OCI-LY7 (cell line): ENCODE measurements around the gene BCKDHB. TPM values are rescaled to one million over a fixed set of nuclear protein-coding genes. Genes with fewer than 3 reads are reported as not detected.

ENCODE experiments used
- BruUV-seq: library from RNA; stranded (reverse); fragments of 400-500 nt; replicated peaks from 2 replicates; lab custom pipeline; 2021; lab: Mats Ljungman, UMichigan
- CTCF ChIA-PET: fragments of 300-600 bp; sonication (Branson Sonifier 250); formaldehyde crosslinking; loops from one replicate; lab custom pipeline; 2022; ENCODE audit warnings: antibody characterized with exemption; ENCODE audit not compliant: unreplicated experiment; lab: Charles Lee
- POLR2A ChIA-PET: fragments of 300-600 bp; sonication (Branson Sonifier 250); formaldehyde crosslinking; loops from one replicate; lab custom pipeline; 2022; ENCODE audit warnings: antibody characterized with exemption; lab: Charles Lee
- DNase-seq: peaks from one replicate; pipeline ENCODE4 v3.0.0-alpha.2; 2015; ENCODE audit warnings: low spot score
- H2AFZ ChIP-seq: fragments of 200-600 bp; sonication (generic), shearing (Covaris generic); 2 replicates; pipeline ENCODE4 v1.6.1; 2014; ENCODE audit warnings: mild to moderate bottlenecking, antibody characterized with exemption, low read length, moderate library complexity
- H3K27ac ChIP-seq: fragments of 200-600 bp; sonication (generic); 2 replicates; pipeline ENCODE4 v1.5.1; 2014; ENCODE audit warnings: mixed run types, low read depth, mild to moderate bottlenecking, moderate library complexity, low read length, inconsistent platforms; ENCODE audit not compliant: poor library complexity, severe bottlenecking
- H3K36me3 ChIP-seq: fragments of 200-600 bp; sonication (generic); 2 replicates; pipeline ENCODE4 v1.6.1; 2014; ENCODE audit warnings: mild to moderate bottlenecking, antibody characterized with exemption, low read length, moderate library complexity, mixed read lengths; ENCODE audit not compliant: insufficient read depth
- H3K4me1 ChIP-seq: fragments of 200-600 bp; sonication (generic); 2 replicates; pipeline ENCODE4 v1.5.1; 2014; ENCODE audit warnings: mild to moderate bottlenecking, low read length; ENCODE audit not compliant: insufficient read depth, poor library complexity, severe bottlenecking
- H3K4me2 ChIP-seq: fragments of 200-600 bp; sonication (generic); 2 replicates; pipeline ENCODE4 v1.6.1; 2014; ENCODE audit warnings: mild to moderate bottlenecking, low read length
- H3K4me3 ChIP-seq: fragments of 200-600 bp; sonication (generic); 2 replicates; pipeline ENCODE4 v1.5.1; 2014; ENCODE audit warnings: mild to moderate bottlenecking, low read depth, low read length; ENCODE audit not compliant: poor library complexity, severe bottlenecking
- H3K79me2 ChIP-seq: fragments of 200-600 bp; sonication (generic); 2 replicates; pipeline ENCODE4 v1.6.1; 2016; ENCODE audit warnings: low read depth, mild to moderate bottlenecking, low read length, moderate library complexity, mixed read lengths; ENCODE audit not compliant: insufficient read depth
- H3K9me2 ChIP-seq: fragments of 200-600 bp; sonication (generic); 2 replicates; pipeline ENCODE4 v1.6.1; 2016; ENCODE audit warnings: mild to moderate bottlenecking, low read length, mixed read lengths; ENCODE audit not compliant: insufficient read depth
- H3K9me3 ChIP-seq: fragments of 200-600 bp; sonication (generic); 2 replicates; pipeline ENCODE4 v1.6.1; 2014; ENCODE audit warnings: mild to moderate bottlenecking, mixed run types, low read length, mixed read lengths
- H4K20me1 ChIP-seq: fragments of 200-600 bp; sonication (generic); 2 replicates; pipeline ENCODE4 v1.6.1; 2014; ENCODE audit warnings: mild to moderate bottlenecking, antibody characterized with exemption, low read length, moderate library complexity, mixed read lengths; ENCODE audit not compliant: insufficient read depth
- EZH2phosphoT487 ChIP-seq: fragments of 200-600 bp; sonication (generic); IDR thresholded peaks from 2 replicates; pipeline ENCODE4 v1.6.1; 2018; ENCODE audit warnings: low read depth, borderline replicate concordance, mild to moderate bottlenecking, mixed run types, antibody characterized with exemption, low read length, moderate library complexity, mixed read lengths
- intact Hi-C: fragments of 100-400 bp; cut with micrococcal nuclease; formaldehyde crosslinking; loops from one replicate; pipeline ENCODE4 v1.10.0; 2022; ENCODE audit not compliant: unreplicated experiment
- total RNA-seq, 2 experiments: library from RNA; depleted of rRNA in 1 of 2; stranded (reverse); fragments of >200 nt in 1 of 2; shearing (Covaris generic) in 1 of 2; gene quantifications; 2 replicates each; pipeline ENCODE4 v1.2.3, GENCODE V29; 2014 to 2022
- TF ChIP-seq, protein P1 (sequence below): fragments of 200-600 bp; sonication (generic); conservative IDR thresholded peaks from 2 replicates; pipeline ENCODE4 v1.5.1; 2014; ENCODE audit warnings: mild to moderate bottlenecking, antibody characterized with exemption, low read length, moderate library complexity, mixed read lengths

The BCKDHB gene
- total RNA-seq, 2 experiments from 2014 or later, result 25.7 to 30.3 TPM

DNA sequence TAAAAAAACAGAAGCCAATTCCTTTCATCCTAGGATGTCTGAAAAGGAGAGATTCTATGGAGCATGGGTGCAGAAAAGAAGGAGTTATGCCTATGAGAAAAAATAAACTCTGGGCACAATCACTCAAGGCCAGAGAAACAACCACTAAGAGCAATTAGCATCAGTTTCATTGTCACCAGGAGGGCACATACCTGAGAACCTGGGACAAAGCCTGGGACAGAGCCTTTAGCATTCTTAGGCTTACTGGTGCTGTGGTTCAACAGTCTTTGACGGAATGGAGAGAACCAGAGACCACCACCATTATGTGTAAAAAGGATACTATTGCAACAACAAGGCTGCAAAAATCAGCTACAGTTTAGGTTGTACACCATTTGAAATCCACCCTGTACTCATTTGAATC is 29.4 kb upstream of the BCKDHB start:
- H2AFZ ChIP-seq, result no peak overlapping the region
- H3K4me3 ChIP-seq, result no peak overlapping the region
- intact Hi-C loops, result no loop called here
- TF ChIP-seq, protein P1, sequence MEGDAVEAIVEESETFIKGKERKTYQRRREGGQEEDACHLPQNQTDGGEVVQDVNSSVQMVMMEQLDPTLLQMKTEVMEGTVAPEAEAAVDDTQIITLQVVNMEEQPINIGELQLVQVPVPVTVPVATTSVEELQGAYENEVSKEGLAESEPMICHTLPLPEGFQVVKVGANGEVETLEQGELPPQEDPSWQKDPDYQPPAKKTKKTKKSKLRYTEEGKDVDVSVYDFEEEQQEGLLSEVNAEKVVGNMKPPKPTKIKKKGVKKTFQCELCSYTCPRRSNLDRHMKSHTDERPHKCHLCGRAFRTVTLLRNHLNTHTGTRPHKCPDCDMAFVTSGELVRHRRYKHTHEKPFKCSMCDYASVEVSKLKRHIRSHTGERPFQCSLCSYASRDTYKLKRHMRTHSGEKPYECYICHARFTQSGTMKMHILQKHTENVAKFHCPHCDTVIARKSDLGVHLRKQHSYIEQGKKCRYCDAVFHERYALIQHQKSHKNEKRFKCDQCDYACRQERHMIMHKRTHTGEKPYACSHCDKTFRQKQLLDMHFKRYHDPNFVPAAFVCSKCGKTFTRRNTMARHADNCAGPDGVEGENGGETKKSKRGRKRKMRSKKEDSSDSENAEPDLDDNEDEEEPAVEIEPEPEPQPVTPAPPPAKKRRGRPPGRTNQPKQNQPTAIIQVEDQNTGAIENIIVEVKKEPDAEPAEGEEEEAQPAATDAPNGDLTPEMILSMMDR, result no peak
- no peak for TF ChIP-seq EZH2phosphoT487
- DNase-seq, result no peak
- H3K79me2 ChIP-seq, result no peaks in the 10 kb centered on the region
- H3K36me3 ChIP-seq, result no peaks in the 10 kb centered on the region
- no peak overlapping the region for H3K4me2 ChIP-seq
- no peaks in the 10 kb centered on the region for H4K20me1 ChIP-seq
- POLR2A ChIA-PET, result interaction anchor here (0.5 kb wide), 1 partner anchor 91 kb away, joined by 4 read pairs; no protein-coding TSS in a partner anchor
- H3K9me2 ChIP-seq, result no peaks in the 10 kb centered on the region
- BruUV-seq, result no TSS peak
- H3K4me1 ChIP-seq, result no peaks in the 10 kb centered on the region
- H3K9me3 ChIP-seq, result no peaks in the 10 kb centered on the region
- CTCF ChIA-PET, result no interaction called here
- no peak overlapping the region for H3K27ac ChIP-seq

DNA sequence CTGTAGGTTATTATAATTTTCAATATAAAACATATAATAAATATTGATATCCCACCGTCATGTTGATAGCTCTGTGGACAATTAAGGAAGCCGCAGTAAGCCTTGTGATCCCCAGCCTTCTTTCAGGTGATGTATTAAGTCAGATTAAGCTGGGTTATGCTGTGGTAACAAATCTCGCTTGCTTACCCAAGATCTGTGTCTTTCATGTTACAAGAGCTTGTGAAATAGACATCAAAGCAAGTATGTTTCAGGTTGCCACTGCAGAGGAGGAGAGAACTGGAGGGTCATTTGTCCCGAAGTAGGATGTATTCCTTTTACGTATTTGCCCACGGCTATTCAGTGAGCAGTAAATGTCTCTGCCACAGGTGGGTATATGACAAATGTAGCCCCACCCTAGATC is 17.8 kb upstream of the BCKDHB start:
- Histone ChIP-seq H3K4me2 (no peak overlapping the region), H4K20me1 (no peaks in the 10 kb centered on the region), H3K36me3 (no peaks in the 10 kb centered on the region), H3K27ac (no peak overlapping the region), H3K9me3 (no peaks in the 10 kb centered on the region), H2AFZ (no peak overlapping the region), H3K79me2 (no peaks in the 10 kb centered on the region), H3K4me3 (no peak overlapping the region), H3K9me2 (no peaks in the 10 kb centered on the region), H3K4me1 (no peaks in the 10 kb centered on the region)
- CTCF ChIA-PET, result no interaction called here
- no TSS peak for BruUV-seq
- no peak for DNase-seq
- intact Hi-C loops, result no loop called here
- no peak for TF ChIP-seq EZH2phosphoT487
- TF ChIP-seq, protein P1, result no peak
- POLR2A ChIA-PET, result interaction anchor here (0.7 to 0.9 kb wide), 2 partner anchors 43 to 311 kb away, joined by 3 read pairs; no protein-coding TSS in a partner anchor

DNA sequence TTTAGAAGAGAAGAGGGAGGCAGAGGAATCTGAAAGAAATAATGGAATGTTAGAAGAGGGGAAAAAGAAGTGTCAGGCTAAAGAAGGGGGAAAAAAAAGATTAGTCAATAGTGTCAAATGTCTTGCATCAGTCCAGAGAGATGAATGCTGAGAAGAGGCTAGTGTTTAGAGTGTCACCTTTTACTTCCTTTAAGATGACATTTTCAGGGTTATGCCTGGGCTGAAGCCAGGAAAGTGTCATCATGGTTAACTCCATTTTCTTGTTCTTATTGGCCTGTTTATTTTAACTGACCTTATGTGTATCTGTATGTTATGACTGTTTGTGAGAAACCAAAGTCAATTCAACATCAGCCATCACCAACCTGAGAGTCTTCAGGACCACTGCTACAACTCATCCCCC is 15.0 kb upstream of the BCKDHB start:
- no TSS peak for BruUV-seq
- intact Hi-C loops, result no loop called here
- Histone ChIP-seq H4K20me1 (no peaks in the 10 kb centered on the region), H3K27ac (no peak overlapping the region), H3K36me3 (no peaks in the 10 kb centered on the region), H3K4me1 (no peaks in the 10 kb centered on the region), H3K9me2 (no peaks in the 10 kb centered on the region), H3K4me2 (no peak overlapping the region), H3K4me3 (no peak overlapping the region), H3K9me3 (no peaks in the 10 kb centered on the region), H3K79me2 (no peaks in the 10 kb centered on the region), H2AFZ (no peak overlapping the region)
- DNase-seq, result no peak
- CTCF ChIA-PET, result no interaction called here
- TF ChIP-seq, protein P1, result no peak
- TF ChIP-seq EZH2phosphoT487, result no peak
- POLR2A ChIA-PET, result no interaction called here
